EL (cell line): ENCODE measurements around the gene BSPH1.
"Not testable (repeated sequence)": the region's sequence is repeated elsewhere in the genome, so short reads cannot be mapped to it uniquely, and the experiment has no call there.

ENCODE experiments used
- DNase-seq: peaks from one replicate; pipeline ENCODE4 v3.0.0-alpha.2; 2016

Gene BSPH1

DNA sequence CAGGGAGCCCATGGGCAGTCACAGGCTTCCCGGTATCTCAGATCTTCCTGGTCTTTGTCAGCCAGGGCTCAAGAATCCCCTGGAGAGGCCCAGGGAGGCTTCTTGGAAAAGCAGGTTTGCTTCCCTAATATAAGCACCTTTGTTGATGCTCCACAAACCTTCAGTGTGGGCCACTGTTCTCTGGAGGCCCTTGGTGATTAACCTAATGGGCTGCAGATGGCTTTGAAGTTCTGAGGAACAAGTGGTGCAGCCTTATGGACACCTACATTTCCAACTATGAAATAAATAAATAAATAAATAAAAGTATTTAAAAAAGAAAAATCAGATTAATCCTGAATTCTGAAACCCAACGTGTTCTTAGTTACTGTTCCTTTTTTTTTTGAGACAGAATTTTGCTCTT, at the start of gene BSPH1:
Gene BSPH1 (minus strand): TSS at position 101 of the 400 bp plus-strand sequence. CDS start 89 bp downstream, at position 12.
- DNase-seq = no peak

GRCh38 chr19:48036765-48037164, 44.8 kb upstream of the BSPH1 start:
- no peak for DNase-seq

- DNase-seq = no peak
These were observed 41.6 kb upstream of the BSPH1 start for GRCh38 chr19:48033604-48034003.

DNA sequence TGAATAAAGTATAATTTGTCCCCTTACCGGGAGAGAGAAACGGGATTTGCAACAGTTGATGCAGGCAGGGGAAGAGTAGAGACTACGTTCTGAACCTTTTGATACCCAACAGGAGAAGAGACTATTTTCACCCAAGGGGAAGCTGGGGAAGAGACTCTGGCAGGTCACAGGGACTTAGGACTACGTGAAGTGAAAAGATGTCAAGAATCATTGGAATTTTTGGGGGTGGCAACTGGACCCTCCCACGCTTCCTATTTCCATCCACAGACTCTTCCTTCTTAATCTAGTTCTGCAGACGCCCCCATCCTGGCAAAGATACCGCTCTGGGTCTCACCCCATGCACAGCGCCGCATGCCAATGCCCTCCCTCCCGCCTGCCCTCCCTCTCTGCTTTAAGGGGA, 38.1 kb upstream of the BSPH1 start:
- no peak for DNase-seq

DNA sequence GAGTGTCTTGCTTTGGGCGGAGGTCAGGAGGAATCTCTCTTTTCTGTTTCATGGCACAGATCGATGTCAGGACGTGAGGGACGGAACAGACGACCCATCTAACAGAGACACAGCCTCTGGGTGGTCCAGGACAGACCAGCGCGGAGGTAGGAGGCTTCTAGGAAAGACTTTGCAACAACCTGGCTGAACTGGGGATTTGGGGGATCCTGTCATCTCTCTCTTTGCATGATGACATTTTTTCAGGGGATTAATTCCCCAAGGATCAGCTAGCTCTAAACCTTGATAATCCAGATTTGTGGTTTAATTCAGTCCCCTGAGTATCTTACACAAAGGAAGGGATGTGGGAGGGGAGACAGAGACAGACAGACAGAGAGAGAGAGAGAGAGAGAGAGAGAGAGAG, 37.5 kb upstream of the BSPH1 start:
- no peak for DNase-seq

GRCh38 chr19:48025480-48025879, 33.5 kb upstream of the BSPH1 start:
- DNase-seq = no peak

GRCh38 chr19:48023518-48023917, 31.5 kb upstream of the BSPH1 start:
- DNase-seq = no peak

DNA sequence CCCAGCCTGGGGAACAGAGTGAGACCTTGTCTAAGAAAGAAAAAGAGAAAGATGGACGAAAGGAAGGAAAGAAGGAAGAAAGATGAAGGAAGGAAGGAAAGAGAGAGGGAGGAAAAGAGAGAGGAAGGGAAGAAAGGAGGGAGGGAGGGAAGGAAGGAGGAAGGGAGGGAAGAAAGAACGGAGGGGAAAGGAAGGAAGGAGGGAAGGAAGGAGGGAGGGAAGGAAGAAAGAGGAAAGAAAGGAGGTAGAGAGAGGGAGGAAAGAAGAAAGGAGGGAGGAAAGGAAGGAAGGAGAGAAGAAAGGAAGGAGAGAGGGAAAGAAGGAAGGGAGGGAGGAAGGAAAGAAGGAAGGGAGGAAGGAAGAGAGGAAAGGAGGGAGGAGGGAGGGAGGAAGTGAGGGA, 31.0 kb upstream of the BSPH1 start:
- no peak for DNase-seq

DNA sequence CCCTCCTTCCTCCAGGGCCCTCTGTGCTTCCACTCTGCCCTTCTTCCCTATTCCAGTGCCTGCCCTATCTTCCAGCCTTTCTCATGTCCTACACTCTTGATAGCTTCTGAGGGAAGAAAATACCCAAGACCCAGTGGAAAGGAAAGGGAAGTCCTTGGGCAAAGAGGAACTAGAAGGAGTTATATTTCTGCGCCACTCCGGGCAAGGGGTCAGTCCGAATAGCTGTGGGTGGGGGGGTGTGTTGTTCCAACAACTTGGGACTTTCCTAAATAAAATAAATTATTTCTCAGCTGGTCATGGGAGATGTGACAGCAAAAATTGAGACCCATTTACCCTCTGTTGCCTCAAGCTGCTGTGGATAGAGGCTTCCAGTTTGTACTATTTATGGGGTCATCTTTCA, 28.7 kb upstream of the BSPH1 start:
- no peak for DNase-seq

- no peak for DNase-seq
These were observed 19.2 kb upstream of the BSPH1 start for GRCh38 chr19:48010932-48011758.

GRCh38 chr19:48006762-48007161, 14.8 kb upstream of the BSPH1 start:
- DNase-seq = no peak

DNA sequence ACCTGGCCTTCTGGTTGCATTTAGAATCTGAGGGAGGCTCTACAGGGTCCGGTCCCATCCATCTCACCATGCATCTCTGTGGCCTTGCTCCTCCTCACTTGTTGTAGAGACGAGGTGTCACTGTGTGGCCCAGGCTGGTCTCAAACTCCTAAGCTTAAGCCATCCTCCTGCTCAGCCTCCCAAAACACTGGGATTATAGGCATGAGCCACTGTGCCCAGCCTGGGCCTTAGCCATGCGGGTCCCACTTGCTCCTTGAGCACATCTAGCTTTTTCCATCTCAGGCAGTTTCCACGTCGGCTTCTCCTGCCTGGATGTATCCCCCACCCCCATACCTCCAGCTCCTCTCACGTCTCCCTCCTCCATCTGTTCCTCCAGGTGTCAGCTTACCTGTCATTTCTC, 12.3 kb upstream of the BSPH1 start:
- DNase-seq = no peak

DNA sequence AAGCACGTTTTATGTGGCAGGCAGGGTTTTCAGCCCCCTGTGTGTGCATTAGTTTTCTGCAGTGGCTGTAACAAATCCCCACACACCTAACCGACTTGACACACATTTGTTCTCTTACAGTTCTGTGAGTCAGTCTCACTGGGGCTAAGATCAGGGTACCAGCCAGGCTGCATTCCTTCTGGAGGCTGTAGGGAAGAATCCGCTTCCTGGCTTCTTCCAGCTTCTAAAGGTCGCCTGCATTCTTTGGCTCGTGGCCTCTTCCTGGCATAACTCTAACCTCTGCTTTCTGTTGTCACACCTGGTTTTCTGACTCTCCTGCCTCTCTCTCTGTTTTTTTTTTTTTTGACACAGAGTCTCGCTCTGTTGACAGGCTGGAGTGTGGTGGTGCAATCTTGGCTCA, 8.9 kb upstream of the BSPH1 start:
- DNase-seq = no peak

DNA sequence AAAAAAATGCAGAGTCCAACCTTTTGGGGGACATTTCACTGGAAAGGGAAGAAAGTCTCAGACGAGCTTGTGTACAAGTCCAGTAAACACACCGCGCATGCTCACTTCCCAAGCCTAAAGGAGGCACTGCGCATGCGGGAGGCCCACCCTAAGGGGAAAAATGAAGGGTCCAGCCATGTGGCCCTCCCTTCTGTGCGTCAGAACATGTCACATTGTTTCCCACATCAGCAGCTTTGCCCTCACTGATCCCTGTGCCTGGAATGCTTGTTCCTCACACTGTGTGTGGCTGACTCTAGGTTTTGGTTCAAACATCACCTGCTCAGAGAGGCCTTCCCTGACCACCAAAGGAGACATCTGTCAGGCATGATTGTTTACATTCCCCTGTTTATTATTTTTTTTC, 6.8 kb upstream of the BSPH1 start:
- DNase-seq = no peak

DNA sequence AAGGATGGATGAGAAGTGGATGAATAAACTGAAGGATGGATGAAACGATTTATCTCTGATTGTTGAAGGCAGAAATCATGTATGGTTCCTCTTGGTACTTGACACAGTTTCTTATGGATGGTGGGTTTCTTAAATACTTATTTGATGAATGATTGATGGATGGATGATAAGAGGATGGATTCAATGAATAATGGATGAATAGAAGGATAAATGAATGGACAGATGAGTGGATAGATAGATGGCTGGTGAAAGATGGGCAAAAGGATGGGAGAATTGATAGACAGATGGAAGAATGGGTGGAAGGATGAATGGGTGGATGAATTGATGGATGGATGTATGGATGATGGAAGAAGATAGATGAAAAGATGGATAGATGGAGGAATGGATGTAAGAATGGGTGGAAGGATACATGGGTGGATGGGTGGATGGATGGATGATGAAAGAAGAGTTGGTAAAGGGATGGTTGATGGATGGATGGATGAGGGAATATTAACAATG, 4.3 kb upstream of the BSPH1 start:
- no peak for DNase-seq

DNA sequence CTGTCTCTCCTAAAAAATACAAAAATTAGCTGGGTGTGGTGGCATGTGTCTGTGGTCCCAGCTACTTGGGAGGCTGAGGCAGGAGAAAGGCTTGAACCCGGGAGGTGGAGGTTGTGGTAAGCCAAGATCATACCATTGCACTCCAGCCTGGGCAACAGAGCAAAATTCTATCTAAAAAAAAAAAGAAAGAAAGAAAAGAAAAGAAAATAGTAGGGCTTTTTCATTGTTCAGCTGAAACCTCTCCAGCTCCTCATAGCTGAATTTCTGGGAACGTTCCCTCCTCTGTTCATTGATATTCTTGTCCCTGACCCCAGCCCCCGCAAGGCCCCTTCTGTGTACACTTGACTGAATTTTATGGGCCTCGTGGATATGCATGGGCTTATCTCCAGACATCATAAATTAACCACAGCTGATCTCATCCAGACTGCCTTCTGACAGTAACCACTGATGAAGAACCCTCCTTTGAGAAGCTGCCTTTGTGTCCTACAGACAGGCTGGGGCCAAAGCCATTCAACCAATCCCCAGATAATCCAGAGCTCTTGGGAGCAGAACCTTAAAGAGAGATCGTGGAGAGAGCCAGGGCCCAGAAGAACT, 2.3 kb upstream of the BSPH1 start, which contains the start of gene ELSPBP1:
Gene ELSPBP1 (plus strand): TSS at position 424 of the 594 bp plus-strand sequence. CDS start 14,036 bp downstream, outside the sequence.
- DNase-seq = no peak

DNA sequence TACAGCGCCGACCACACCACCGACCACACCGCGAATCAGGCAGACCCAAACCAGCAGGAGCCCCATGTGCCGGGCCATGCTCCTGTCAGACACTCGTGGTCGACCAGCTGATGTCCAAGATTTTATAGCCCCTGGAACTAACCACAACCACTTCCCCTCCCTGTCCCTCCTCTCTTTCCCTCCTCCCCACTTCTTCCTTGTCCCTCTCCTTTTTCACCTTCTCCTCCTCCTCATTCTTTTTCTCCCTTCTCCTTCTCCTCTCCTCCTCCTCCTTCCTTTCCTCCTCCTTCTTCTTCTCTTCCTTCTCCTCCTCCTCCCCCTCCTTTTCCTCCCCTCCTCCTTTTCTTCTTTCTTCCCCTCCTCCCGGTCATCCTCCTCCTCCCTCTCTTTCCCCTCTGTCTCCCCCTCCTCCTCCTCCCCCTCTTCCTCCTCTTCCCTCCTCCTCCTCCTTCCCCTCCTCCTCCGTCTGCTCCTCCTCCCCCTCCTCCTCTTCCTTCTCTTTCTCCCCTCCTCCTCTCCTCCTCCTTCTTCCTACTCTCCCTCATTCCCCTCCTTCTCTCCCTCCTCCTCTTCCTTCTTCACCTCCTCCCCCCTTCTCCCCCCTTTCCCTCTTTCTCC, 670 bp downstream of the BSPH1 start:
- no peak for DNase-seq

GRCh38 chr19:47973529-47973928, 18.4 kb downstream of the BSPH1 start:
- DNase-seq = no peak

- DNase-seq = not testable (repeated sequence)
These were observed 36.0 kb downstream of the BSPH1 start for GRCh38 chr19:47955936-47956335.

- DNase-seq = not testable (repeated sequence)
These were observed 39.8 kb downstream of the BSPH1 start for GRCh38 chr19:47952132-47952531.

- DNase-seq = not testable (repeated sequence)
These were observed 42.0 kb downstream of the BSPH1 start for GRCh38 chr19:47949852-47950521.

- DNase-seq = not testable (repeated sequence)
These were observed 63.4 kb downstream of the BSPH1 start for GRCh38 chr19:47928581-47928980.

DNA sequence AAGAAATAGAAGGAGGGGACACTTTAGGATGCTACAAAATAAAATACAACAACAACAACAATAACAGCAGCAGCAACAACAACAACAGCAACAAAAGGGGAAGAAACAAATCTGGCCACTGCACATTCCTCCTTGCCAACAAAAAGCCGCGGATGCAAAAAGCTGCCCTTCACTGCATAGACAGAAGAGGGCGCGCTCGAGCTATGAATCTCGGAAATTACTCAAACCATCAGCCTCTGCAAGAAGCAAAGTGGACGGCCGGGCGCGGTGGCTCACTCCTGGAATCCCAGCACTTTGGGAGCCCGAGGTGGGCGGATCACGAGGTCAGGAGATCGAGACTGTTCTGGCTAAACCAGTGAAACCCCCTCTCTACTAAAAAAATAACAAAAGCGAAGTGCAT, 71.9 kb downstream of the BSPH1 start:
- DNase-seq = not testable (repeated sequence)
